Stimulated activated CD8-positive, alpha-beta memory T cell treated with anti-CD3 and anti-CD28 coated beads, Interleukin-7, amount 100 ng/mL, for 4 hours (primary cell): ENCODE measurements around the gene ZNF143.
A peak's percentile ranks its signal among the peaks of the same experiment; 100 is the strongest.
"Not testable (repeated sequence)": the region's sequence is repeated elsewhere in the genome, so short reads cannot be mapped to it uniquely, and the experiment has no call there.

Source experiments
- DNase-seq, 2 donors: peaks; one replicate each; pipeline ENCODE4 v3.0.0-alpha.2; 2020; ENCODE audit warnings: low read depth in 2 of 2

ZNF143 gene

GRCh38 chr11:9498457-9499078 is 37.8 kb downstream of the ZNF143 start:
- DNase-seq: no peak

GRCh38 chr11:9506489-9507276 is 45.9 kb downstream of the ZNF143 start:
- peak; percentile 36 to 61 for DNase-seq

DNA sequence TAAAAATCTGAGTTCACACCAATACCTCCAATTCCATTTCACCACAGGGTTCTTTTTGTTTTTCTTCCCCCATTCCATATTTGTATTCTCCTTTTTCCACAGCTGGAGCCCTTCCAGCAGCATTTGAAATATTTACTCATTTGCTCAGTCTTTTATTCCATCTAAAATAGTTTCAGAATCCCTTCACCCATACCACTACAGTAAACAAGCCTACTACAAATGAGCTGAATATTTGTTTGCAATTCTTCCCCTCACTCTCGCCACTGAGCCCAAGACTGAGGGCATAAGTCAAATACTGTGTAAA is 46.4 kb downstream of the ZNF143 start:
- no peak for DNase-seq

- DNase-seq: no peak
These were observed 48.2 kb downstream of the ZNF143 start for GRCh38 chr11:9509041-9509440.

GRCh38 chr11:9512370-9513019 is 51.7 kb downstream of the ZNF143 start:
- no peak for DNase-seq

DNA sequence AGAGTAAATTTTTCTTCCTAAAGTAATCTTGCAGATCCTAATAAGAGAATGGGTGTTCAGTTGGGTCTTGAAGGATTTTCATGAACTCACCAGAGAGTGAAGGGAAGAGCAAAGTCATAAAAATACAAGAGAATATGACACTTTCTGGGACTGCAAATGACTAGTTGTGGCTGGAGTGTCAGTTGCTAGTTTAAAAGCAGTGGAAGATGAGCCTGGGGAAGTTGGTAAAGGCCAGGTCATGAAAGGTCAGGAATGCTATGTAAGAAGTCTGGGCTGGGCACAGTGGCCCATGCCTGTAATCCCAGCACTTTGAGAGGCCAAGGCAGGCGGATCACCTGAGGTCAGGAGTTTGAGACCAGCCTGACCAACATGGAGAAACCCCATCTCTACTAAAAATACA is 53.8 kb downstream of the ZNF143 start:
- DNase-seq: not testable (repeated sequence)

DNA sequence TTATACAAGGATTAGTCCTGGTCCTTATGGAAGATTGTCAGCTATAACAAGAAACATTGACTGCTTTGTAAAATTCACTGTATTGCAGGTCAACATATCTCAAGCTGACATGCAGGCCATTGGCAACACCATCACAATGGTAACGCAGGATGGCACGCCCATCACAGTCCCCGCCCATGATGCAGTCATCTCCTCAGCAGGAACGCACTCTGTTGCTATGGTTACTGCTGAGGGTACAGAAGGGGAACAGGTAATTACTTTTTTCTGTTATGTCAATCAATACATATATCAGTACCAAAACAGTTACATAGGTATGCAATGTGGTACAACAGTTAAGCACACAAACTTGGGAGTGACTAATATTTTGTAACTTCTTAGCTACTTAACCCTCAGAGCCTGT is 55.3 kb downstream of the ZNF143 start:
- DNase-seq: no peak

- DNase-seq: no peak
These were observed 58.1 kb downstream of the ZNF143 start for GRCh38 chr11:9518835-9519410.

GRCh38 chr11:9524001-9524400 is 63.2 kb downstream of the ZNF143 start:
- no peak for DNase-seq

DNA sequence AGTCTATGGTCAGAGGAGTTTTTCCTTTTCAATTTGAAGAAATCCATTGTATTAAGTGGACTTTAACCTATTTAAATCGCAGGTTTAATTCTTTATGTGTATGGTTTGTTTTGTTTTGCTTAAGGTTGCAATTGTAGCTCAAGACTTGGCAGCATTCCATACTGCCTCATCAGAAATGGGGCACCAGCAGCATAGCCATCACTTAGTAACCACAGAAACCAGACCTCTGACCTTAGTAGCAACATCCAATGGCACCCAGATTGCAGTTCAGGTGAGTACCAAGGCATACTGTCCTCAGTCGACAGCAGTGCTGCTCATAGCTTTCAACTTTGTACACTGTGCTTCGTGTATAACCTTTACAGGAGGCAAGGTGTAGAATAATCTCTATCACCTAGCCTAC is 64.3 kb downstream of the ZNF143 start:
- DNase-seq: no peak

- DNase-seq: no peak
These were observed 66.8 kb downstream of the ZNF143 start for GRCh38 chr11:9527481-9528135.

- no peak for DNase-seq
These were observed 67.3 kb downstream of the ZNF143 start for GRCh38 chr11:9528136-9528501.

- no peak for DNase-seq
These were observed 67.9 kb downstream of the ZNF143 start for GRCh38 chr11:9528573-9529333.

DNA sequence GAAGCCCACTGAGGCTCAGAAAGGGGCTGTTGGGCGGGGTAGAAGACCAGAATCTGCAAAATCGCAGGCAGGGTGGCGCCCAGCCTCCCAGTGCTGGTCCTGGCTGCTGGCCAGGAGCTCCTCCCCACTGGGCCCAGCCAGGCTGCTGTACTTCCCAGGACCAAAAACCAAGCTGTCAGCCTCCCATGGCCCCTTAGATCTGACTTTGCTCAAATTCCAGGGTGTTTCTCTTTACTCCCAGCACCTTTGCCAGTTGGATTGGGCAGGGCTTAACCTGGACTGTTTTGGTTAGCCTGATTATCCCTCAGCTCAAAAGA is 68.5 kb downstream of the ZNF143 start:
- DNase-seq: no peak

GRCh38 chr11:9530020-9530621 is 69.3 kb downstream of the ZNF143 start:
- DNase-seq: no peak

GRCh38 chr11:9530901-9531625 is 70.3 kb downstream of the ZNF143 start:
- no peak for DNase-seq

DNA sequence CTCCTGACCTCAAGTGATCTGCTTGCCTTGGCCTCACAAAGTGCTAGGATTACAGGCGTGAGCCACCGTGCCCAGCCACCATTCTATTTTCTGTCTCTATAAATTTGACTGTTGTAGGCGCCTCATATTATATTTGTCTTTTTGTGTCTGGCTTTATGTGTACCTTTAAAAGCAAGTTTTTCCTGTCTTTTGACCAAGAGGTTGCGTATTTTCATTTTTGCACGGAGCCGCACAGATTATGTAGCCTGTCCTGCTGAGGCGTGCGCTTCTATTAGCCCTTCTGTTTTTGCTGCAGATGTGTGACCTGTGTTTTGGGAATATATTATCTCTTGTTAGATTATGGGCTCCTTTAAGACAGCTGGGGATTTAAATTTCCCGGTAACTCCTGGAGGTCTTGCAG is 72.2 kb downstream of the ZNF143 start:
- no peak for DNase-seq

GRCh38 chr11:9533736-9534473 is 73.1 kb downstream of the ZNF143 start:
- no peak for DNase-seq

DNA sequence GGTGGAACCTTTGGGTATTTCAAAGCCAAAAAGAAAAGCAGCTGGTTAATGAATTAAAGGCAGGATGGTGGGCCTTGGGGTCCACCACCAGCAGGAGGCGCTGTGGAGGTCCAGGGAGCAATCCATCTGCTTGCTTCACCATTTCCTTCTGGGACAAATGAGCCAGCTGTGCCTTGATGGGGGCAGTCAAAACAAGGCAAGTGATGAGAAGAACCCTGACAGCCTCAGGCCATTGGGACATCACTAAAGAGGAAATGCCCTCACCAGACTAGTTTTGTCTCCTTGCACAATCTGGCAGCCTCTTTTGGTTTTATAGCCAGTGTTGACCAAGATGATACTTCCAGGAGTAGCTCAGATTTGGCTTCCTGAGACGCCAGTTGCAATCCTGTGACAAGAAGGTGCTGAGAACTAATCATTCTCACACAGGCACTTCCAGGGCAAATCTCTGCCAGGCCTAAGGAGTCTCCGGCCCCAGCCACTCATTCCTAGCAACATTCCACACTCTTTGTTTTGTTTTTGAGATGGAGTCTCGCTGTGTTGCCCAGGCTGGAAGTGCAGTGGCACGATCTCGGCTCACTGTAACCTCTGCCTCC is 74.5 kb downstream of the ZNF143 start:
- peak; percentile 56 to 62 for DNase-seq

DNA sequence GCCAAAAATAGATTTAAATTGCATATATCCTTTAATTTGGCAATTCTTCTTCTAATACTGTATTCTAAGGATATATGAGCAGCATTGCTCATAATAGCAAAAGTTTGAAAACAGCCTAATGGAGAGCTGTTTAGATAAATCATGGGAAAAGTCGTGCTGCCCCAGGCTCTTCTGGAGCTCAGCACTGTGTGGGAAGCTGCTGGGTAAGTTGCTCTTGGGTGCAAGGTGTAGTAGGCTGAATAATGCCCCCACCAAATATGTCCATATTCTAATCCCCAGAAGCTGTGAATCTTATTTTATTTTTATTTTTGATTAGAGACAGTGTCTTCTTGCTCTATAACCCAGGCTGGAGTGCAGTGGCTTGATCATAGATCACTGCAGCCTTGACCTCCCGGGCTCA is 77.7 kb downstream of the ZNF143 start:
- no peak for DNase-seq
